RWPE2 (cell line): ENCODE data around the gene P2RX3.

ENCODE experiments used
- ATAC-seq: fragments of 200-7000 bp; cut with Tn5 transposase; 3 replicates; pipeline ENCODE4 v1.9.1; 2021; ENCODE audit warnings: low read depth
- DNase-seq: peaks from one replicate; pipeline ENCODE4 v3.0.0-alpha.2; 2020; ENCODE audit warnings: low spot score
- H3K27ac ChIP-seq: fragments of 450-650 bp; 2 replicates; pipeline ENCODE4 v1.5.1; 2017; ENCODE audit warnings: mild to moderate bottlenecking; ENCODE audit not compliant: poor library complexity, severe bottlenecking
- H3K27me3 ChIP-seq: fragments of 250-450 bp; sonication (Bioruptor Pico); 2 replicates; pipeline ENCODE4 v1.5.1; 2021; ENCODE audit warnings: mild to moderate bottlenecking, moderate library complexity; ENCODE audit not compliant: insufficient read depth, poor library complexity, severe bottlenecking
- H3K36me3 ChIP-seq: fragments of 250-450 bp; sonication (Bioruptor Pico); 2 replicates; pipeline ENCODE4 v1.5.1; 2020; ENCODE audit warnings: low read depth, mild to moderate bottlenecking, moderate library complexity
- H3K4me1 ChIP-seq: fragments of 250-450 bp; sonication (Bioruptor Pico); 2 replicates; pipeline ENCODE4 v1.5.1; 2021; ENCODE audit warnings: mild to moderate bottlenecking, moderate library complexity; ENCODE audit not compliant: insufficient read depth, poor library complexity, severe bottlenecking
- H3K4me3 ChIP-seq: fragments of 250-450 bp; sonication (Bioruptor Pico); 2 replicates; pipeline ENCODE4 v1.5.1; 2021; ENCODE audit warnings: mild to moderate bottlenecking, moderate library complexity; ENCODE audit not compliant: severe bottlenecking
- H3K9me3 ChIP-seq: fragments of 250-450 bp; sonication (Bioruptor Pico); 2 replicates; pipeline ENCODE4 v1.5.1; 2021; ENCODE audit warnings: mild to moderate bottlenecking, moderate library complexity; ENCODE audit not compliant: severe bottlenecking
- CTCF ChIP-seq: fragments of 450-650 bp; IDR thresholded peaks from one replicate; pipeline ENCODE4 v1.5.1; 2017; ENCODE audit warnings: mild to moderate bottlenecking, moderate library complexity; ENCODE audit not compliant: poor library complexity, severe bottlenecking

The P2RX3 gene

GRCh38 chr11:57386178-57386940, 48.2 kb downstream of the P2RX3 start:
- Histone ChIP-seq H3K27ac (no peak overlapping the region), H3K4me1 (no peaks in the 10 kb centered on the region), H3K4me3 (no peak overlapping the region), H3K36me3 (no peaks in the 10 kb centered on the region), H3K27me3 (no peaks in the 10 kb centered on the region), H3K9me3 (no peaks in the 10 kb centered on the region)
- no peak for TF ChIP-seq CTCF
- no peak for DNase-seq
- no peak for ATAC-seq

GRCh38 chr11:57387289-57388030, 49.3 kb downstream of the P2RX3 start:
- Histone ChIP-seq H3K36me3 (no peaks in the 10 kb centered on the region), H3K4me1 (no peaks in the 10 kb centered on the region), H3K27ac (no peak overlapping the region), H3K27me3 (no peaks in the 10 kb centered on the region), H3K9me3 (no peaks in the 10 kb centered on the region), H3K4me3 (no peak overlapping the region)
- no peak for TF ChIP-seq CTCF
- ATAC-seq (no peak), DNase-seq (no peak)

- Histone ChIP-seq H3K9me3 (no peaks in the 10 kb centered on the region), H3K27ac (no peak within 1 kb of the TSS), H3K4me3 (no peak within 1 kb of the TSS), H3K4me1 (no peaks in the 10 kb centered on the region), H3K36me3 (no peaks in the 10 kb centered on the region), H3K27me3 (no peaks in the 10 kb centered on the region)
- ATAC-seq (no peak), DNase-seq (no peak)
- TF ChIP-seq CTCF: no peak
Measured at GRCh38 chr11:57390535-57390934, 52.4 kb downstream of the P2RX3 start, which contains the start of gene PRG2. Gene PRG2 (minus strand): TSS chr11:57390650. CDS start chr11:57389944, 706 bp downstream.

GRCh38 chr11:57391111-57391510, 53.0 kb downstream of the P2RX3 start:
- ATAC-seq: no peak
- H3K27me3 ChIP-seq: no peaks in the 10 kb centered on the region

More at GRCh38 chr11:57391111-57391510, 53.0 kb downstream of the P2RX3 start:
- H3K4me1 ChIP-seq: no peaks in the 10 kb centered on the region
- TF ChIP-seq CTCF: no peak
- DNase-seq: no peak
- no peak overlapping the region for H3K4me3 ChIP-seq
- no peaks in the 10 kb centered on the region for H3K9me3 ChIP-seq
- H3K36me3 ChIP-seq: no peaks in the 10 kb centered on the region
- H3K27ac ChIP-seq: no peak overlapping the region
